ENCODE measurements around the gene CAMK1D. TPM values are rescaled to one million over a fixed set of nuclear protein-coding genes. Genes with fewer than 3 reads are reported as not detected.

The CAMK1D gene
- total and polyA plus RNA-seq, 2 of the 4 experiments (the other 2 are of a cell fraction) = 5.0 to 5.3 TPM

DNA sequence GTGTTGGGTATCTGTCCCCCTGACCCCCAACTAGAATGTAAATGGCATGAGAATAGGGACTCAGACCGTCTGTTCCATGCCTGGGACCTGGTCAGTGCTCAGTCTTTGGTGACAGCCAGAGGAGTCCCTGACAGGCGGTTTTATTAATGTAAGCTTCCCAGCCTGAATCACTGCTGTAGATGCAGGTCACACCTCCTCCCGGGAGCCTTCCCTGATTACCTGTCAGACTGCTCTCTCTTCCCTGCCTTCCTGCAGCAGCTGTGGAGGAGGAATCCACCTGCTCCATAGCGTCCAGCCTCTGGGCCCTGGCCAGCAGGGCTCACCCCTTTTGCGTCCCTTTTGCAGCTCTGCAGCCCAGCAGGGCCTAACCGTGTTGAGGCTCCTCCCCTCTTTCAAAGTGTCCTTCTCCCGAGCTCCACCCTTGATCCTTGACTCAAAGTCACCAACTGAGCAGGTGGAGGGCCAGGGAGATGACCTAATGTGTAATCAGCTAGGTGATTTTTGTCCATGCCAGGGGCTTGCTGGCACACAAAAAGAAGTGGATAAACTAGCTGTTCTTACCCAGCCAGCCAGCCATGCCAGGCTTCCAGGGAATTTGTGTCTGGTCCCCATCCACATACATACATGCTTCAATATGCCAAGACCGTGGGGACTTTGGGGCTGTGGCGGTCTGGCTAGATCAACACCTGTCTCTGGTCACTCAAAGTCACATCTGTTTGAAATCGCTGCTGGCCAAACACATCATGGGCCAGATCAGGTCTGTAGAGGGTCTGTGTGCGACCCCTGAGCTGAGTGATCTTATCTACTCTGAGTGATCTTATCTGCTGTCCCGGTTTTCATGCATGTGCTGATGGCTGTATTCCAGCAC is 457.1 kb downstream of the CAMK1D start:
- Histone ChIP-seq H4K5ac (ENCODE audit: low read depth, low read length) (no peak overlapping the region), H2AK9ac (replicated peaks; ENCODE audit: low read depth, low read length, poor library complexity) (no peak overlapping the region), H2BK15ac (ENCODE audit: low read depth, low read length) (no peak overlapping the region), H3K4me1 (ENCODE audit: control insufficient read depth, insufficient read depth, low read length) (no peaks in the 10 kb centered on the region), H3K27me3 (ENCODE audit: control insufficient read depth, insufficient read depth, low read length) (no peaks in the 10 kb centered on the region; the same call in 1 of the 2 replicates), H3K27ac (ENCODE audit: insufficient read depth, low read length) (no peak overlapping the region), H4K20me1 (ENCODE audit: insufficient read depth, low read length) (no peaks in the 10 kb centered on the region), H3K9me1 (ENCODE audit: insufficient read depth, low read length) (no peaks in the 10 kb centered on the region), H4K8ac (ENCODE audit: low read depth in 2 of 2, low read length in 2 of 2) (no peak overlapping the region), H3K4me2 (ENCODE audit: low read depth, low read length) (no peak overlapping the region), H3K9me3 (ENCODE audit: control insufficient read depth, insufficient read depth, low read length) (no peaks in the 10 kb centered on the region), H2AK5ac (ENCODE audit: low read depth, low read length) (no peak overlapping the region), H3K56ac (ENCODE audit: extremely low read depth, insufficient read depth, low read length) (no peak overlapping the region), H4K91ac (ENCODE audit: insufficient read depth, low read depth, low read length) (no peak overlapping the region), H2BK20ac (ENCODE audit: low read depth, low read length) (no peak overlapping the region), H3K9ac (ENCODE audit: low read depth, low read length) (no peak overlapping the region), H3K4ac (ENCODE audit: low read depth, low read length) (no peak overlapping the region), H3K4me3 (ENCODE audit: insufficient read depth, low read depth, low read length) (no peak overlapping the region), H3K14ac (replicated peaks; ENCODE audit: low read depth, low read length) (no peak overlapping the region), H3K36me3 (ENCODE audit: control insufficient read depth, insufficient read depth, low read length) (no peaks in the 10 kb centered on the region), H2AFZ (replicated peaks; ENCODE audit: low read length, poor library complexity) (peak overlapping the region; percentile 5), H3K23ac (ENCODE audit: low read depth, low read length) (no peak overlapping the region), H2BK120ac (ENCODE audit: low read depth, low read length) (no peak overlapping the region), H3K18ac (ENCODE audit: low read depth, low read length) (no peak overlapping the region), H2BK5ac (ENCODE audit: low read depth, low read length, poor library complexity, severe bottlenecking) (no peak overlapping the region), H3K79me1 (ENCODE audit: low read depth in 1 of 2, low read length in 2 of 2) (no peaks in the 10 kb centered on the region)
- in situ Hi-C loops (cut with MboI; ENCODE audit: low sequenced_read_pairs) = no loop called here
- ChIA-PET CTCF (no interaction called here), POLR2A (ENCODE audit: unreplicated experiment) (no interaction called here)
- WGBS, 2 experiments (ENCODE audit: extremely low coverage in 2 of 2, insufficient read length in 1 of 2) = 83% methylated on average over 3 of the region's 12 CpGs; no CpG with 5 or more reads in 1 of the 2 experiments
- ATAC-seq (ENCODE audit: low read depth) (no peak), DNase-seq (no peak)
- intact Hi-C loops (cut with micrococcal nuclease) = no loop called here
- no peak for TF ChIP-seq RAD21 (IDR thresholded peaks at IDR 0.05; ENCODE audit: low read length)
- TF ChIP-seq CHD1 (IDR thresholded peaks at IDR 0.05; ENCODE audit: low read depth, low read length) = no peak
- TF ChIP-seq MAFK (IDR thresholded peaks at IDR 0.05; ENCODE audit: low read depth, low read length) = no peak
- TF ChIP-seq, protein P1, sequence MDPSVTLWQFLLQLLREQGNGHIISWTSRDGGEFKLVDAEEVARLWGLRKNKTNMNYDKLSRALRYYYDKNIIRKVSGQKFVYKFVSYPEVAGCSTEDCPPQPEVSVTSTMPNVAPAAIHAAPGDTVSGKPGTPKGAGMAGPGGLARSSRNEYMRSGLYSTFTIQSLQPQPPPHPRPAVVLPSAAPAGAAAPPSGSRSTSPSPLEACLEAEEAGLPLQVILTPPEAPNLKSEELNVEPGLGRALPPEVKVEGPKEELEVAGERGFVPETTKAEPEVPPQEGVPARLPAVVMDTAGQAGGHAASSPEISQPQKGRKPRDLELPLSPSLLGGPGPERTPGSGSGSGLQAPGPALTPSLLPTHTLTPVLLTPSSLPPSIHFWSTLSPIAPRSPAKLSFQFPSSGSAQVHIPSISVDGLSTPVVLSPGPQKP (IDR thresholded peaks at IDR 0.05; ENCODE audit: borderline replicate concordance, low read depth, low read length) = no peak
- dilution Hi-C loops (cut with HindIII; ENCODE audit: low sequenced_read_pairs, unreplicated experiment) = no loop called here
- BruUV-seq (replicated peaks) = no TSS peak

Data from IMR-90 (cell line).